GM20000 (cell line): Measurements from ENCODE around the gene OR2M2.

Experiments
- DNase-seq: peaks from one replicate; pipeline ENCODE4 v3.0.0; 2012; ENCODE audit warnings: low spot score
- TF ChIP-seq, protein P1 (sequence below): IDR thresholded peaks from 2 replicates; pipeline ENCODE4 v1.5.1; 2012; ENCODE audit warnings: mild to moderate bottlenecking, control low read depth; ENCODE audit errors: extremely low read depth, missing control alignments

OR2M2 gene

DNA sequence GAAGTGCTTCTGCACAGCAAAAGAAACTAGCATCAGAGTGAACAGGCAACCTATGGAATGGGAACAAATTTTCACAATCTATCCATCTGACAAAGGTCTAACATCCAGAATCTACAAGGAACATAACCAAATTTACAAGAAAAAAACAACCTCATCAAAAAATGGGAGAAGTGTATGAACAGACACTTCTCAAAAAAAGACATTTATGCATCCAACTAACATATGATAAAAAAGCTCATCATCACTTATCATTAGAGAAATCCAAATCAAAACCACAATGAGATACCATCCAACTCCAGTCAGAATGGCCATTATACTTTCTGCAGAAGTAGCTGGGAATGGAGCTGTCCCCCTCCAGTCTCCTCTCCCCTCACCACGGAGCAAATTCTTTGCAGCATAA, 19.5 kb downstream of the OR2M2 start:
- DNase-seq = no peak
- TF ChIP-seq, protein P1, sequence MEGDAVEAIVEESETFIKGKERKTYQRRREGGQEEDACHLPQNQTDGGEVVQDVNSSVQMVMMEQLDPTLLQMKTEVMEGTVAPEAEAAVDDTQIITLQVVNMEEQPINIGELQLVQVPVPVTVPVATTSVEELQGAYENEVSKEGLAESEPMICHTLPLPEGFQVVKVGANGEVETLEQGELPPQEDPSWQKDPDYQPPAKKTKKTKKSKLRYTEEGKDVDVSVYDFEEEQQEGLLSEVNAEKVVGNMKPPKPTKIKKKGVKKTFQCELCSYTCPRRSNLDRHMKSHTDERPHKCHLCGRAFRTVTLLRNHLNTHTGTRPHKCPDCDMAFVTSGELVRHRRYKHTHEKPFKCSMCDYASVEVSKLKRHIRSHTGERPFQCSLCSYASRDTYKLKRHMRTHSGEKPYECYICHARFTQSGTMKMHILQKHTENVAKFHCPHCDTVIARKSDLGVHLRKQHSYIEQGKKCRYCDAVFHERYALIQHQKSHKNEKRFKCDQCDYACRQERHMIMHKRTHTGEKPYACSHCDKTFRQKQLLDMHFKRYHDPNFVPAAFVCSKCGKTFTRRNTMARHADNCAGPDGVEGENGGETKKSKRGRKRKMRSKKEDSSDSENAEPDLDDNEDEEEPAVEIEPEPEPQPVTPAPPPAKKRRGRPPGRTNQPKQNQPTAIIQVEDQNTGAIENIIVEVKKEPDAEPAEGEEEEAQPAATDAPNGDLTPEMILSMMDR = no peak

DNA sequence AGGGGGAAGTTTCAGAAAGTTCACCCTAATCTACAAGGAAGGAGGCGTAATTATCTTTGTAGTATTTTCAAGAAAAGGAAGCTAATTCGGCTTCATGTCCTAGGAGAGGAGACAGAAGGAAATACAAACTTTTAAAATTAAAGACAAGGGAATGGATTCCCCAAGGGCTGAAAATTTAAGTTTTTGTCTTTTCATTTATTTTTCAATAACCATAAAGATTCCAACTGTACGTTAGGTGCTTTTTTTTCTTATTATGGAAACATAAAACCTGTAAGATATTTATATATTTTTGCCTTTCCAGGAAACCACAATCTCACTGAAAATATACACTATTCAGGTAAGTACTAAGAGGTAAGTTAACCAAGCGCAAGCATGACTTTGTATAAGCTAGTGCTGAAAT, 22.3 kb downstream of the OR2M2 start, which contains the start of gene OR2M3:
Gene OR2M3 (plus strand): TSS at position 301 of the 400 bp plus-strand sequence. CDS start 5,803 bp downstream, outside the sequence.
- TF ChIP-seq, protein P1 = no peak
- no peak for DNase-seq

DNA sequence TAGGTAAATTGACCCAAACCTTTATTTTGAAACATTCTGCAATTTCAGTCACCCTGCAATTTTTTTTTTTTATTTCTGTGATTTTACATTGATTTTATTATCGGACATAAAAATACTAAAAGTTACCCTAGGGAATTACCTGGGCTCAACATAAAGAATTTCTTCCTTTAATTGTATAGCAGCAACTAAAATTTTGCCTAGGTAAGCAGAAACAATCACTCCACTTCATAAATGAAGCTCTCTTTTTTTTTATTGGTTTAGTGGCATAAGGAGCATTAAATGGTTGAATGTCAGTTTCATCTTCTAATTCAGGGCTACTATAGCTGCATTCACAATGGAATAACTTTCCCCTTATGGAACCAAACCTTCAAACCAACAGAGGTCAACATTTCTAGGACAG, 41.3 kb downstream of the OR2M2 start:
- TF ChIP-seq, protein P1 = no peak
- DNase-seq = no peak

DNA sequence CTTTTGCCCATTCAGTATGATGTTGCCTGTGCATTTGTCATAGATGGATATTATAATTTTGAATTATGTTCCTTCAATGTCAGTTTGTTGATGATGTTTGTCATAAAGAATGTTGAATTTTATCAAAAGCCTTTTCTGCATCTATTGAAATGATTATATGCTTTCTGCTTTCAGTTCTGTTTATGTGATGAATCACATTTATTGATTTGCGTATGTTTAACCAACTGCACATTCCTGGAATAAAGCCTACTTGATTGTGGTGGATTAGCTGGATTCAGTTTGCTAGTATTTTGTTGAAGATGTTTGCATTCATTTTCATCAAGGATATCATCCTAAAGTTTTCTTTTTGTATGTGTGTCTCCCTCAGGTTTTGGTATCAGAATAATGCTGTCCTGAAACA, 50.9 kb downstream of the OR2M2 start:
- TF ChIP-seq, protein P1 = no peak
- no peak for DNase-seq

DNA sequence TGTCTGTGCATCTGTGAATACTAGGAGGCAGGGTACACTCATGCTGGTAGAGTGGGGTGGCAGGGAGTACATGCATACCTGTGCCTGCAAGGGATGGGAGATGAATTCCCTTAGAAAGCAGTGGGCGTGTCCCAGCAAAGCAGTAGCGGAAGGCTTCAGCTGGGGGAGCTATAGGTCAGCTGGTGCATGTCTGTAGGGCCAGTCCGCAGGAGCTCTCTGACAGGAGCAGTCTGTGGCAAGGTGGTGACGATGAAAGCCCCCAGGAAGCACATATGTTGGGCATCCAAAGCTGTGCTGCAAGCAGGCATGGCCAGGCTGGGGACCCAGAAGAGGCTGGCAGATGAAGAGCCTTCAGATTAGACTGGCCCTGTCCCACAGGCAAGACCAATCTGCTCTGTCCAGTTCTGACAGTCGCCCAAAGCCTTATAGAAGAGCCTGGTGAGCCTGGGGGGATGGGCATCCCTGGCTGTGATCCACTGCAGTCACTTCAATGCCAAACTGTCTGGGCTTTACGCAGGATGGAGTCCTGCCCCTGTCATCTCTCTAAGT, 54.8 kb downstream of the OR2M2 start:
- TF ChIP-seq, protein P1 = no peak
- no peak for DNase-seq
